ENCODE data around the gene CABLES1.

GRCh38 chr18:23273443-23273966 lies 138.2 kb downstream of the CABLES1 start:
- TF ChIP-seq, protein P1, sequence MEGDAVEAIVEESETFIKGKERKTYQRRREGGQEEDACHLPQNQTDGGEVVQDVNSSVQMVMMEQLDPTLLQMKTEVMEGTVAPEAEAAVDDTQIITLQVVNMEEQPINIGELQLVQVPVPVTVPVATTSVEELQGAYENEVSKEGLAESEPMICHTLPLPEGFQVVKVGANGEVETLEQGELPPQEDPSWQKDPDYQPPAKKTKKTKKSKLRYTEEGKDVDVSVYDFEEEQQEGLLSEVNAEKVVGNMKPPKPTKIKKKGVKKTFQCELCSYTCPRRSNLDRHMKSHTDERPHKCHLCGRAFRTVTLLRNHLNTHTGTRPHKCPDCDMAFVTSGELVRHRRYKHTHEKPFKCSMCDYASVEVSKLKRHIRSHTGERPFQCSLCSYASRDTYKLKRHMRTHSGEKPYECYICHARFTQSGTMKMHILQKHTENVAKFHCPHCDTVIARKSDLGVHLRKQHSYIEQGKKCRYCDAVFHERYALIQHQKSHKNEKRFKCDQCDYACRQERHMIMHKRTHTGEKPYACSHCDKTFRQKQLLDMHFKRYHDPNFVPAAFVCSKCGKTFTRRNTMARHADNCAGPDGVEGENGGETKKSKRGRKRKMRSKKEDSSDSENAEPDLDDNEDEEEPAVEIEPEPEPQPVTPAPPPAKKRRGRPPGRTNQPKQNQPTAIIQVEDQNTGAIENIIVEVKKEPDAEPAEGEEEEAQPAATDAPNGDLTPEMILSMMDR (IDR thresholded peaks at IDR 0.05) = no peak
- no peak for TF ChIP-seq POLR2A (IDR thresholded peaks at IDR 0.05)
